ENCODE measurements around the gene PKDREJ.

The PKDREJ gene

GRCh38 chr22:46260038-46260437 lies 3.1 kb downstream of the PKDREJ start:
- DNase-seq (ENCODE audit: low read depth): no peak
- H3K4me3 ChIP-seq (ENCODE audit: low read depth, low read length): no peak overlapping the region
- TF ChIP-seq MYC (IDR thresholded peaks at IDR 0.05; ENCODE audit: low read depth, low read length) (no peak), POLR2A (IDR thresholded peaks at IDR 0.05; ENCODE audit: extremely low read depth, insufficient read length) (no peak)
- TF ChIP-seq, protein P1, sequence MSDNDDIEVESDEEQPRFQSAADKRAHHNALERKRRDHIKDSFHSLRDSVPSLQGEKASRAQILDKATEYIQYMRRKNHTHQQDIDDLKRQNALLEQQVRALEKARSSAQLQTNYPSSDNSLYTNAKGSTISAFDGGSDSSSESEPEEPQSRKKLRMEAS (IDR thresholded peaks at IDR 0.05; ENCODE audit: low read depth, low read length): no peak
- TF ChIP-seq, protein P2, sequence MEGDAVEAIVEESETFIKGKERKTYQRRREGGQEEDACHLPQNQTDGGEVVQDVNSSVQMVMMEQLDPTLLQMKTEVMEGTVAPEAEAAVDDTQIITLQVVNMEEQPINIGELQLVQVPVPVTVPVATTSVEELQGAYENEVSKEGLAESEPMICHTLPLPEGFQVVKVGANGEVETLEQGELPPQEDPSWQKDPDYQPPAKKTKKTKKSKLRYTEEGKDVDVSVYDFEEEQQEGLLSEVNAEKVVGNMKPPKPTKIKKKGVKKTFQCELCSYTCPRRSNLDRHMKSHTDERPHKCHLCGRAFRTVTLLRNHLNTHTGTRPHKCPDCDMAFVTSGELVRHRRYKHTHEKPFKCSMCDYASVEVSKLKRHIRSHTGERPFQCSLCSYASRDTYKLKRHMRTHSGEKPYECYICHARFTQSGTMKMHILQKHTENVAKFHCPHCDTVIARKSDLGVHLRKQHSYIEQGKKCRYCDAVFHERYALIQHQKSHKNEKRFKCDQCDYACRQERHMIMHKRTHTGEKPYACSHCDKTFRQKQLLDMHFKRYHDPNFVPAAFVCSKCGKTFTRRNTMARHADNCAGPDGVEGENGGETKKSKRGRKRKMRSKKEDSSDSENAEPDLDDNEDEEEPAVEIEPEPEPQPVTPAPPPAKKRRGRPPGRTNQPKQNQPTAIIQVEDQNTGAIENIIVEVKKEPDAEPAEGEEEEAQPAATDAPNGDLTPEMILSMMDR (IDR thresholded peaks at IDR 0.05; ENCODE audit: low read depth, low read length): no peak

DNA sequence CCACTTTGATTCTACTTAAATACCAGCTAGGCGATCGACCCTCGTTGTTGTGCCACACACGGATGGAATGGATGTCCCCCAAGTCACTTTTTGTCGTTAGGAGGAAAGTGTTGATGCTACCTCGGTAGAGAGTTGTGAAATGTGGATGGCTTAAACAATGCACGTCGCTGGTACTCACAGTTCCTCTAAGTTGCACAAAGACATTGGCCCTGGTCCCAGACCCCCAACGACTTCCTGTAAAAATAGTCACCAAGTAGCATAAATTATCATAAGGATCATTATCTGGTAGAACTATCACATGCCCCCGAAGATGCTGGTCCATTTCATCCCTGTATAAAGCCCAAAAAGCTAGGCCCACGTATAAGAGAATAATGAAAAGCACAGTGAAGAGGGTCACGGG lies 3.8 kb downstream of the PKDREJ start:
- H3K4me3 ChIP-seq (ENCODE audit: low read depth, low read length): no peak overlapping the region
- DNase-seq (ENCODE audit: low read depth): peak; percentile 39
- TF ChIP-seq, protein P2 (IDR thresholded peaks at IDR 0.05; ENCODE audit: low read depth, low read length): no peak
- TF ChIP-seq POLR2A (IDR thresholded peaks at IDR 0.05; ENCODE audit: extremely low read depth, insufficient read length) (no peak), MYC (IDR thresholded peaks at IDR 0.05; ENCODE audit: low read depth, low read length) (no peak)
- TF ChIP-seq, protein P1 (IDR thresholded peaks at IDR 0.05; ENCODE audit: low read depth, low read length): no peak

GRCh38 chr22:46256358-46256958 lies 6.7 kb downstream of the PKDREJ start:
- DNase-seq (ENCODE audit: low read depth): no peak
- H3K4me3 ChIP-seq (ENCODE audit: low read depth, low read length): no peak overlapping the region
- no peak for TF ChIP-seq POLR2A (IDR thresholded peaks at IDR 0.05; ENCODE audit: extremely low read depth, insufficient read length)
- TF ChIP-seq, protein P1 (IDR thresholded peaks at IDR 0.05; ENCODE audit: low read depth, low read length): no peak
- TF ChIP-seq, protein P2 (IDR thresholded peaks at IDR 0.05; ENCODE audit: low read depth, low read length): no peak

- H3K4me3 ChIP-seq (ENCODE audit: low read depth, low read length): peak overlapping the region; percentile 70
- no peak for TF ChIP-seq MYC (IDR thresholded peaks at IDR 0.05; ENCODE audit: low read depth, low read length)
- no peak for TF ChIP-seq POLR2A (IDR thresholded peaks at IDR 0.05; ENCODE audit: extremely low read depth, insufficient read length)
- TF ChIP-seq, protein P2 (IDR thresholded peaks at IDR 0.05; ENCODE audit: low read depth, low read length): no peak
- TF ChIP-seq, protein P1 (IDR thresholded peaks at IDR 0.05; ENCODE audit: low read depth, low read length): no peak
- no peak for DNase-seq (ENCODE audit: low read depth)
Measured at GRCh38 chr22:46251816-46252380, 11.2 kb downstream of the PKDREJ start.

DNA sequence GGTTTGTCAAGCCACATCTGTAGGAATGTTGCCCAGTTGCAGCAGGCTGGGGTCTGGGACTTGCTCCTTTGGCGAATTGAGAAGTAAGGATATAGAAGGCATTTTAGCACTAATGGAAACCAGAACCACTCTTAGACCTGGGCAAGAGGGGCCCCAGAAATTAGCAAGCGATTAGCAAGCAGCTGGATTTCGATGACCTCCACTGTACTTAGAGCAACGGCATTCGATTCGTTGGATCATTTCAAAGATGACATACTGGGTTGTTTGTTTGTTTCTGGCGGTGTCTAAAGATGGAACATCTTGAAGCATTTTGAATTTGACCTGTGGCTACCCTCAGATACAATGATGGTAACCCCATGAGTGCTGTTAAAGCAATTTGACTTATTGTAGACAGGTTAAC lies 11.9 kb downstream of the PKDREJ start:
- peak overlapping the region; percentile 70 for H3K4me3 ChIP-seq (ENCODE audit: low read depth, low read length)
- DNase-seq (ENCODE audit: low read depth): no peak
- TF ChIP-seq, protein P2 (IDR thresholded peaks at IDR 0.05; ENCODE audit: low read depth, low read length): no peak
- TF ChIP-seq, protein P1 (IDR thresholded peaks at IDR 0.05; ENCODE audit: low read depth, low read length): no peak
- TF ChIP-seq MYC (IDR thresholded peaks at IDR 0.05; ENCODE audit: low read depth, low read length): no peak
- no peak for TF ChIP-seq POLR2A (IDR thresholded peaks at IDR 0.05; ENCODE audit: extremely low read depth, insufficient read length)
